DOHH2 (cell line): ENCODE results near the gene PDZK1.

ENCODE experiments used
- CTCF ChIP-seq: fragments of 200-600 bp; sonication (generic); IDR thresholded peaks from one replicate; pipeline ENCODE4 v1.5.1; 2014; ENCODE audit warnings: antibody characterized with exemption, mild to moderate bottlenecking, low read depth, low read length; ENCODE audit not compliant: poor library complexity, severe bottlenecking
- EZH2phosphoT487 ChIP-seq: fragments of 200-600 bp; sonication (generic); IDR thresholded peaks from 2 replicates; pipeline ENCODE4 v1.6.1; 2017; ENCODE audit warnings: borderline replicate concordance, mild to moderate bottlenecking, antibody characterized with exemption, low read length, moderate library complexity, mixed read lengths

- no peak for TF ChIP-seq CTCF
- TF ChIP-seq EZH2phosphoT487, result no peak
Observed at GRCh38 chr1:145702826-145703225, 4.3 kb downstream of the PDZK1 start.
